ENCODE data around the gene KRTAP10-4. TPM values are rescaled to one million over a fixed set of nuclear protein-coding genes. Genes with fewer than 3 reads are reported as not detected.
"Not testable (repeated sequence)": the region's sequence is repeated elsewhere in the genome, so short reads cannot be mapped to it uniquely, and the experiment has no call there.

Gene KRTAP10-4
- total RNA-seq, 2 experiments from 2014 or later: not detected

- H3K9me3 Mint-ChIP-seq: peaks cover 33% of the 10 kb centered on the region
- CTCF ChIA-PET: interaction anchor here (1.2 kb wide), 1 partner anchor 213 kb away, joined by 3 read pairs; no protein-coding TSS in a partner anchor
- H3K36me3 Mint-ChIP-seq, H3K27ac Mint-ChIP-seq, H3K4me3 Mint-ChIP-seq, H3K27me3 Mint-ChIP-seq, POLR2A ChIA-PET, DNase-seq: not testable (repeated sequence)
- intact Hi-C loops (cut with micrococcal nuclease): loop anchor here (10.0 kb wide), 1 partner anchor 74 kb away; the partner anchor contains the start of genes KRTAP12-3 and KRTAP12-4
- H3K4me1 Mint-ChIP-seq (ENCODE audit: low read depth): peaks cover 15% of the 10 kb centered on the region
Observed at GRCh38 chr21:44580231-44580821, 6.8 kb downstream of the KRTAP10-4 start, which contains the start of gene KRTAP10-5. KRTAP10-5 (minus strand) TSS chr21:44580604; CDS start chr21:44580578, 26 bp downstream.

DNA sequence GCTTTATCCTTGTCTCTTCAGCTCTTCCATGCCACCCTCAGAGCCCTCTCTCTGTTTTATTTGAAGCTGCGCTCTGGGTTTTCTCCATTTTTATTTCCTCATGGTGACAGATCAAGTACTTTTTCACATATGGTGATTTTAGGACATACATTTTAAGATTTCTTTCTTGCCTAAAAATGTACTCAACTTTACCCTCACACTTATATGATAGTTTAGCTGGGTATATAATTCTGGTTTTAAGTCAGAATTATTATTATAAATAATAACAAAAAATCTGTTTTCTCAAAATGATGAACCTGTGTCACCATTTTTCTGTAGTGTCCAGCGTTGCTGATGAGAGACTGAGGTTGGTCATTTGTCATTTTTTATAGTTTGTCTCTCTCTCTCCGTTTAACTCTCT lies 7.6 kb downstream of the KRTAP10-4 start:
- intact Hi-C loops (cut with micrococcal nuclease): loop anchor here (10.0 kb wide), 1 partner anchor 74 kb away; the partner anchor contains the start of genes KRTAP12-3 and KRTAP12-4

DNA sequence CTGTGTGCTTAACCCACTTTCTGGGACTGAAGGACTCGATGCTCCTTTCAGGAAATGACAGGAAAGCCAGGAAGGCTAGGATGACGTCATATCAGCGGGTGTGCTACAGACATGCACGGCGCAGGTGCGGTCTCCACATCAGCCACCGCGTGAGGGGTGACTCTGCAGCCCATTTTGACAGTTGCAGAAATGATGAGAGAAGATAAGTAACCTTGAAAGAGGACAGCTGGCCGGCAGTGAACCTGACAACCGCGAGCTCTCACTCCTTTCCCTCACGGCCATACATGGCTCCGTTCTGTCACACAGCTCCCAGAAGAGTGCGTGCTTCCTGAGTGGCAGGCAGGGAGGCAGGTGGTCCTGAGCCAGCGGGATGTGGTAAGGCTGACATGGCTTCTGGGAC lies 8.5 kb downstream of the KRTAP10-4 start:
- H3K9me3 Mint-ChIP-seq: peaks cover 23% of the 10 kb centered on the region
- no peak overlapping the region for H3K4me3 Mint-ChIP-seq
- H3K27me3 Mint-ChIP-seq: peaks cover 11% of the 10 kb centered on the region
- intact Hi-C loops (cut with micrococcal nuclease): loop anchor here (10.0 kb wide), 1 partner anchor 73 kb away; the partner anchor contains the start of genes KRTAP12-3 and KRTAP12-4
- POLR2A ChIA-PET: no interaction called here
- no peak for DNase-seq
- peaks cover 4% of the 10 kb centered on the region for H3K36me3 Mint-ChIP-seq
- CTCF ChIA-PET: no interaction called here
- no peak overlapping the region for H3K27ac Mint-ChIP-seq
- H3K4me1 Mint-ChIP-seq (ENCODE audit: low read depth): peaks cover 15% of the 10 kb centered on the region

More for the DNA sequence above, 7.6 kb downstream of the KRTAP10-4 start:
- H3K4me3 Mint-ChIP-seq: no peak overlapping the region
- H3K9me3 Mint-ChIP-seq: peaks cover 30% of the 10 kb centered on the region
- H3K27ac Mint-ChIP-seq: no peak overlapping the region
- peaks cover 4% of the 10 kb centered on the region for H3K27me3 Mint-ChIP-seq
- H3K4me1 Mint-ChIP-seq (ENCODE audit: low read depth): peaks cover 15% of the 10 kb centered on the region
- H3K36me3 Mint-ChIP-seq: peaks cover 4% of the 10 kb centered on the region
- DNase-seq: no peak
- ChIA-PET POLR2A (no interaction called here), CTCF (interaction anchor here (0.6 to 1.2 kb wide), 2 partner anchors 212 to 500 kb away, joined by 3 read pairs; no protein-coding TSS in a partner anchor)

DNA sequence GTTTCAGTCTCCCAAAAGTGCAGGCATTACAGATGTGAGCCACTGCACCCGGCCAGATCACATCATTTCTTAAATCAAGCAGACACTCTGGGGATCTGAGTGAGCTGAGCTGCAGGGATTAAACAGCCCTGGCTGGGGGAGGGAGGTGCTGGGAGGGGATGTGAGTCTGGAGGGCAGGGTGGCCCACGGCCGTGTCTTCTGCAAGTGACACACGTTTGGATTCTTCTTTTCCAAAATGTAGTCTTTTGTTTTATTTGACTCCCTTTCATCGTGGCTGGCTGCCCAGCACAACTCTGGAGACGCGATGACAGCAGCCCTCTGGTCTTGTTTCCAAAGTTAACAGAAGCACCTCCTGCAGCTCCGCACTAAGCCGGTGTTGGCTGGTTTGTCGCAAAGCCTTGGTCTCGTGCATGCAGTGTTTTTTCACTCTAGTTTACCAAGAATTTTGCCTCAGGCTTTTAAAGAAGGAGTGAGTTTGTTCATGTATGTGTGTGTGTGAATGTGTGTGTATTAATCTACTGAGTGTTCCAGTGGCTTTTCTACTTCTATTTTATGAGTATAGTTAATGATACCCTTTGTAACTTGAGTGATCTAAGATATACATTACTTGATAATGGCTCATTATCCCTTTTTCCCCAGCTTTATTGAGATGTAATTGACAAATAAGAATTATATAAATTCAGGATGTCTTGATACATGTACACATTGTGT lies 9.7 kb downstream of the KRTAP10-4 start:
- Mint-ChIP-seq H3K9me3 (peaks cover 14% of the 10 kb centered on the region), H3K4me1 (ENCODE audit: low read depth) (peaks cover 15% of the 10 kb centered on the region), H3K27me3 (peaks cover 13% of the 10 kb centered on the region), H3K27ac (no peak overlapping the region), H3K4me3 (no peak overlapping the region), H3K36me3 (peaks cover 2% of the 10 kb centered on the region)
- intact Hi-C loops (cut with micrococcal nuclease): loop anchor here (10.0 kb wide), 1 partner anchor 72 kb away; the partner anchor contains the start of genes KRTAP12-3 and KRTAP12-4
- CTCF ChIA-PET: interaction anchor here (0.6 kb wide), 1 partner anchor 80 kb away, joined by 5 read pairs; no protein-coding TSS in a partner anchor
- POLR2A ChIA-PET: no interaction called here
- no peak for DNase-seq

DNA sequence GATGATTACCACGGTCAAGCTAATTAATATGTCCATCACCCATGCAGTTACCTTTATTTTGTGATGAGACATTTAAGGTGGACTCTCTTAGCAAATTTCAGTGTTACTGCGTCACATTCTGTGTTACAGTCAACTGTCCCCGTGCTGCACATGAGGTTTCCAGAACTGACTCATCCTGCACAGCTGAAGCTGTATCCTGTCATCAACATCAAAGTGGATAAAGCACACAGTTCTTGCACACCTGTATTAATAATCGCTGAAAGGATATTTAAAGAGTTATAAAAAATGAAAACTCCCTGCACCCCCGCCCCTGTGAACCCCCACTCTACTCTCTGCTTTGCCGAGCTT lies 10.2 kb downstream of the KRTAP10-4 start:
- Mint-ChIP-seq H3K4me1 (ENCODE audit: low read depth) (peaks cover 15% of the 10 kb centered on the region), H3K36me3 (peaks cover 2% of the 10 kb centered on the region), H3K27me3 (peaks cover 13% of the 10 kb centered on the region), H3K27ac (no peak overlapping the region), H3K4me3 (no peak overlapping the region), H3K9me3 (peaks cover 14% of the 10 kb centered on the region)
- peak; percentile 71 for DNase-seq
- ChIA-PET CTCF (interaction anchor here (0.6 to 0.7 kb wide), 2 partner anchors 73 to 210 kb away, joined by 3 read pairs; no protein-coding TSS in a partner anchor), POLR2A (no interaction called here)
- intact Hi-C loops (cut with micrococcal nuclease): loop anchor here (10.0 kb wide), 1 partner anchor 71 kb away; the partner anchor contains the start of genes KRTAP12-3 and KRTAP12-4

DNA sequence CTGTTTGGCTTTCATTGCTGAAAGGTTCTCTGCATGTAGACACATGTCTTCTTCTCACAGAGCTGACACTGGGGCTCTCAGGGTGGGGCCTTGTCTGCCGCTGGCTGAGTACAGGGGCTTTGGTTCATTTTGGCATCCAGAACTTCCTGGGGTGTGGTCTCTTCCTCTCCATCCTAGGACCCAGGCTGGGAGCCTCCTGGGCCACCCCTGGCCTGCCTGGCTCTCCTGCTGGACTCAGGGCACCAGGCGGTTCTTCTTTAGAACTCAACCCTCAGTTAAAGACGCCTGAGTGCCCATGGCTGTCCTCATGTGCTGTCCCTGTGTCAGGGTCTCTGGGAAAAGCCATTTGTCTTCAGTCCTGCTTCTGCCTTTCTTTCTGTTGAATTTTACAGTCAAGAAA lies 12.4 kb downstream of the KRTAP10-4 start:
- H3K4me3 Mint-ChIP-seq: no peak overlapping the region
- H3K27me3 Mint-ChIP-seq: peaks cover 18% of the 10 kb centered on the region
- H3K27ac Mint-ChIP-seq: no peak overlapping the region
- peaks cover 9% of the 10 kb centered on the region for H3K9me3 Mint-ChIP-seq
- intact Hi-C loops (cut with micrococcal nuclease): loop anchor here (10.0 kb wide), 1 partner anchor 69 kb away; the partner anchor contains the start of genes KRTAP12-3 and KRTAP12-4
- no peak for DNase-seq
- POLR2A ChIA-PET: interaction anchor here (0.5 kb wide), 1 partner anchor 569 kb away, joined by 3 read pairs; no protein-coding TSS in a partner anchor
- CTCF ChIA-PET: no interaction called here
- peaks cover 15% of the 10 kb centered on the region for H3K4me1 Mint-ChIP-seq (ENCODE audit: low read depth)
- H3K36me3 Mint-ChIP-seq: peaks cover 2% of the 10 kb centered on the region

GRCh38 chr21:44589094-44589493 lies 15.6 kb downstream of the KRTAP10-4 start:
- Mint-ChIP-seq H3K36me3 (no peaks in the 10 kb centered on the region), H3K4me1 (ENCODE audit: low read depth) (peaks cover 4% of the 10 kb centered on the region), H3K27me3 (peaks cover 18% of the 10 kb centered on the region), H3K9me3 (no peaks in the 10 kb centered on the region), H3K4me3 (no peak overlapping the region), H3K27ac (no peak overlapping the region)
- intact Hi-C loops (cut with micrococcal nuclease): loop anchor here (10.0 kb wide), 1 partner anchor 66 kb away; the partner anchor contains the start of genes KRTAP12-3 and KRTAP12-4
- ChIA-PET CTCF (no interaction called here), POLR2A (no interaction called here)
- no peak for DNase-seq

GRCh38 chr21:44589586-44590305 lies 16.2 kb downstream of the KRTAP10-4 start:
- H3K9me3 Mint-ChIP-seq: no peaks in the 10 kb centered on the region
- H3K27ac Mint-ChIP-seq: no peak overlapping the region
- no peak overlapping the region for H3K4me3 Mint-ChIP-seq
- no peak for DNase-seq
- ChIA-PET POLR2A (no interaction called here), CTCF (no interaction called here)
- H3K27me3 Mint-ChIP-seq: peaks cover 18% of the 10 kb centered on the region
- intact Hi-C loops (cut with micrococcal nuclease): loop anchor here (10.0 kb wide), 1 partner anchor 65 kb away; the partner anchor contains the start of genes KRTAP12-3 and KRTAP12-4
- no peaks in the 10 kb centered on the region for H3K4me1 Mint-ChIP-seq (ENCODE audit: low read depth)
- H3K36me3 Mint-ChIP-seq: no peaks in the 10 kb centered on the region

- H3K27ac Mint-ChIP-seq: no peak overlapping the region
Observed at GRCh38 chr21:44590311-44590721, 16.8 kb downstream of the KRTAP10-4 start.

DNA sequence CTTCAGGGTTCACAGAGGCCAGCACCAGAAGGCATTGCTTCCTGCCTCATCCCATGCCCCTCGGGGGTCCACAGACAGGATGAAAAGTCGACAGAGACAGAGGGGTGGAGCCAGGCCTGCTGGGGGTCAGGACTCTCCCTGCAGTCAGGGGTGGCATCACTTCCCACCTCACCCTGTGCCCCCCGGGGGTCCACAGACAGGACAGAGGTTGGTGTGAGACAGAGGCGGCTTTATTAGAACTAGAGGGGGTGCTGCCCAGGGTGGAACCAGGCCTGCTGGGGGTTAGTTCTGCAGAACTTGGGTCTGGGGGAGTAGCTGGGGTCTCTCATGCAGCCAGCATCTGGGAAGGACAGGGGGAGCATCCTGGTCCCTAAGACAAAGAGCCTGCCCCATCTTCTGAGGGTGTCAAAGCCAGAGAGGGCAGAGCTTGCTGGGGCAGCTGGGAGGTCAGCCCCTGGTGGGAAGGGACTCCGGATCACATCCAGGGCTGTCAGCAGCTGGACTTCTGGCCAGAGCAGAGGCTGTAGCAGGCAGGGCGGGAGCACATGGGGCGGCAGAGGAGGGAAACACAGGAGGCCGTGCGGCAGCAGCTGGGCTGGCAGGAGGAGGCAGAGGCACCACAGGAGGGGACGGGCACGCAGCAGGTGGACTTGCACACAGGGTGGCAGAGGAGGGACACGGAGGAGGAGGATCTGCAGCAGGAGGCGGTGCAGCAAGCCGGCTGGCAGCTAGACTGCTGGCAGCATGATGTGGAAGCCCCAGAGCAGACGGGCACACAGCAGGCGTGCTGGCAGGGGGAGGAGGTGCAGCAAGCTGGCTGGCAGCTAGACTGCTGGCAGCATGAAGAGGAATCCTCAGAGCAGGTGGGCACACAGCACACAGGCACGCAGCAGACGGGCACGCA lies 17.6 kb downstream of the KRTAP10-4 start:
- H3K4me3 Mint-ChIP-seq; H3K36me3 Mint-ChIP-seq; intact Hi-C loops (cut with micrococcal nuclease); H3K9me3 Mint-ChIP-seq; DNase-seq; H3K4me1 Mint-ChIP-seq (ENCODE audit: low read depth); CTCF ChIA-PET; H3K27ac Mint-ChIP-seq; POLR2A ChIA-PET: not testable (repeated sequence)
- H3K27me3 Mint-ChIP-seq: peaks cover 13% of the 10 kb centered on the region

More at GRCh38 chr21:44590311-44590721, 16.8 kb downstream of the KRTAP10-4 start:
- intact Hi-C loops (cut with micrococcal nuclease): no loop called here
- POLR2A ChIA-PET: no interaction called here
- H3K9me3 Mint-ChIP-seq: no peaks in the 10 kb centered on the region
- H3K4me3 Mint-ChIP-seq: no peak overlapping the region
- H3K4me1 Mint-ChIP-seq (ENCODE audit: low read depth): no peaks in the 10 kb centered on the region
- no peak for DNase-seq
- H3K27me3 Mint-ChIP-seq: peaks cover 18% of the 10 kb centered on the region
- no peaks in the 10 kb centered on the region for H3K36me3 Mint-ChIP-seq
- CTCF ChIA-PET: no interaction called here

GRCh38 chr21:44591801-44592130 lies 18.2 kb downstream of the KRTAP10-4 start:
- H3K9me3 Mint-ChIP-seq; DNase-seq; H3K27me3 Mint-ChIP-seq; H3K36me3 Mint-ChIP-seq; H3K27ac Mint-ChIP-seq; intact Hi-C loops (cut with micrococcal nuclease); POLR2A ChIA-PET; H3K4me3 Mint-ChIP-seq; H3K4me1 Mint-ChIP-seq (ENCODE audit: low read depth); CTCF ChIA-PET: not testable (repeated sequence)

Data from activated CD4-positive, alpha-beta memory T cell treated with anti-CD3 and anti-CD28 coated beads for 36 hours (primary cell).